KMS-11 (cell line): ENCODE measurements around the gene SERPINB2.

Experiments used
- H2AFZ ChIP-seq: fragments of 200-600 bp; sonication (generic); 2 replicates; pipeline ENCODE4 v1.6.1; 2016; ENCODE audit warnings: antibody characterized with exemption, mixed run types, low read depth
- H3K27ac ChIP-seq: fragments of 200-600 bp; sonication (generic); 2 replicates; pipeline ENCODE4 v1.6.1; 2016; ENCODE audit warnings: mild to moderate bottlenecking, mixed run types
- H3K27me3 ChIP-seq: fragments of 200-600 bp; sonication (generic); 2 replicates; pipeline ENCODE4 v1.6.1; 2017; ENCODE audit warnings: mild to moderate bottlenecking, low read depth, mixed run types, moderate library complexity; ENCODE audit not compliant: insufficient read depth
- H3K36me3 ChIP-seq: fragments of 200-600 bp; sonication (generic); 2 replicates; pipeline ENCODE4 v1.6.1; 2017; ENCODE audit warnings: mild to moderate bottlenecking, mixed run types; ENCODE audit not compliant: insufficient read depth
- H3K4me1 ChIP-seq: fragments of 200-600 bp; sonication (generic); 2 replicates; pipeline ENCODE4 v1.6.1; 2016; ENCODE audit warnings: mild to moderate bottlenecking, low read depth, mixed run types; ENCODE audit not compliant: poor library complexity, severe bottlenecking
- H3K4me2 ChIP-seq: fragments of 200-600 bp; sonication (generic); 2 replicates; pipeline ENCODE4 v1.7.0; 2016; ENCODE audit warnings: mild to moderate bottlenecking, mixed run types
- H3K4me3 ChIP-seq: fragments of 200-600 bp; sonication (generic); IDR thresholded peaks from 2 replicates; pipeline ENCODE4 v1.6.1; 2017; ENCODE audit warnings: low read depth, low read length, mixed read lengths; ENCODE audit not compliant: insufficient read depth
- H3K79me2 ChIP-seq: fragments of 200-600 bp; sonication (generic); 2 replicates; pipeline ENCODE4 v1.6.1; 2016; ENCODE audit warnings: low read depth, mixed run types; ENCODE audit not compliant: insufficient read depth
- H3K9ac ChIP-seq: fragments of 200-600 bp; sonication (generic); 2 replicates; pipeline ENCODE4 v1.6.1; 2016; ENCODE audit warnings: mild to moderate bottlenecking, mixed run types
- H4K20me1 ChIP-seq: fragments of 200-600 bp; sonication (generic); 2 replicates; pipeline ENCODE4 v1.6.1; 2016; ENCODE audit warnings: mild to moderate bottlenecking, mixed run types; ENCODE audit not compliant: insufficient read depth
- CTCF ChIP-seq: fragments of 200-600 bp; sonication (generic); conservative IDR thresholded peaks from 2 replicates; pipeline ENCODE4 v1.6.1; 2017; ENCODE audit warnings: low read depth, mild to moderate bottlenecking, antibody characterized with exemption, low read length, moderate library complexity, mixed read lengths

Gene SERPINB2

GRCh38 chr18:63860531-63860930 is 27.0 kb upstream of the SERPINB2 start:
- no peak overlapping the region for H3K9ac ChIP-seq
- H3K79me2 ChIP-seq, result no peaks in the 10 kb centered on the region
- no peak overlapping the region for H3K4me3 ChIP-seq
- no peak for TF ChIP-seq CTCF
- H3K36me3 ChIP-seq, result no peaks in the 10 kb centered on the region
- no peaks in the 10 kb centered on the region for H3K4me1 ChIP-seq
- H3K27ac ChIP-seq, result no peak overlapping the region
- no peak overlapping the region for H3K4me2 ChIP-seq
- H4K20me1 ChIP-seq, result no peaks in the 10 kb centered on the region
- no peaks in the 10 kb centered on the region for H3K27me3 ChIP-seq
- no peak overlapping the region for H2AFZ ChIP-seq

- Histone ChIP-seq H3K27ac (no peak overlapping the region), H3K4me2 (peak overlapping the region; percentile 87), H3K79me2 (no peaks in the 10 kb centered on the region), H3K9ac (no peak overlapping the region), H3K36me3 (no peaks in the 10 kb centered on the region), H4K20me1 (no peaks in the 10 kb centered on the region), H3K4me3 (no peak overlapping the region), H3K27me3 (no peaks in the 10 kb centered on the region), H2AFZ (no peak overlapping the region), H3K4me1 (peaks cover 40% of the 10 kb centered on the region)
- TF ChIP-seq CTCF, result no peak
Measured at GRCh38 chr18:63867368-63868125, 20.0 kb upstream of the SERPINB2 start.

GRCh38 chr18:63868546-63868945 is 19.0 kb upstream of the SERPINB2 start:
- H3K4me2 ChIP-seq, result peak overlapping the region; percentile 87
- H2AFZ ChIP-seq, result peak overlapping the region; percentile 13; the same call in 1 of the 2 replicates
- no peaks in the 10 kb centered on the region for H3K79me2 ChIP-seq
- H3K27me3 ChIP-seq, result no peaks in the 10 kb centered on the region
- TF ChIP-seq CTCF, result no peak
- no peak overlapping the region for H3K9ac ChIP-seq
- H4K20me1 ChIP-seq, result no peaks in the 10 kb centered on the region
- H3K36me3 ChIP-seq, result no peaks in the 10 kb centered on the region
- H3K27ac ChIP-seq, result peak overlapping the region; percentile 18
- H3K4me1 ChIP-seq, result peaks cover 40% of the 10 kb centered on the region
- no peak overlapping the region for H3K4me3 ChIP-seq

- Histone ChIP-seq H3K79me2 (no peaks in the 10 kb centered on the region), H3K9ac (no peak overlapping the region), H4K20me1 (no peaks in the 10 kb centered on the region), H3K27ac (no peak overlapping the region; the same call in 1 of the 2 replicates), H2AFZ (no peak overlapping the region), H3K4me2 (peak overlapping the region; percentile 87), H3K4me3 (no peak overlapping the region), H3K36me3 (no peaks in the 10 kb centered on the region), H3K4me1 (peaks cover 40% of the 10 kb centered on the region), H3K27me3 (no peaks in the 10 kb centered on the region)
- no peak for TF ChIP-seq CTCF
Measured at GRCh38 chr18:63869374-63869773, 18.1 kb upstream of the SERPINB2 start.
